HS-27A (cell line): ENCODE measurements around the gene JMJD1C.
"Not testable (repeated sequence)": the region's sequence is repeated elsewhere in the genome, so short reads cannot be mapped to it uniquely, and the experiment has no call there.

ENCODE experiments used
- DNase-seq: peaks from one replicate; pipeline ENCODE4 v3.0.0-alpha.2; 2012; ENCODE audit warnings: low read depth, missing footprints

JMJD1C gene

GRCh38 chr10:63363951-63364350 is 101.8 kb downstream of the JMJD1C start:
- DNase-seq, result no peak

DNA sequence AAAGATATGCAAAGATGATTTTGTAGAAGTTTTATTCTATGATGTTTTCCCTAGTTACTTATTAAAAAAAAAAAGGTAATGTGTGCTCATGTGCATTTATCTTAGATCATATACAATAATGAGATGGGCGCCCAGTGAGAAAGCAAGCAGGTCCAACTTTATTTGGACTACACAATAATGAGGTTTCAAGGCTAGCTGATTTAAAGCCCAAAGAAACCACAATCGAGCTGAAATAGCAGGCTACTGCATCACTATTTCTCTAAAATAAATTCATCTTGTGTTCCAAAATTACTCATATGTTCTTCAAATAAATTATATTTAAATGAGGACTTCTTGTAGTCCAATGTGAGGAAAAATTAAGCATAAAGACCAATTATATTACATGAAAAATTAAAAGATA is 110.1 kb downstream of the JMJD1C start:
- DNase-seq, result no peak

- DNase-seq, result no peak
Observed at GRCh38 chr10:63352976-63353375, 112.8 kb downstream of the JMJD1C start.

DNA sequence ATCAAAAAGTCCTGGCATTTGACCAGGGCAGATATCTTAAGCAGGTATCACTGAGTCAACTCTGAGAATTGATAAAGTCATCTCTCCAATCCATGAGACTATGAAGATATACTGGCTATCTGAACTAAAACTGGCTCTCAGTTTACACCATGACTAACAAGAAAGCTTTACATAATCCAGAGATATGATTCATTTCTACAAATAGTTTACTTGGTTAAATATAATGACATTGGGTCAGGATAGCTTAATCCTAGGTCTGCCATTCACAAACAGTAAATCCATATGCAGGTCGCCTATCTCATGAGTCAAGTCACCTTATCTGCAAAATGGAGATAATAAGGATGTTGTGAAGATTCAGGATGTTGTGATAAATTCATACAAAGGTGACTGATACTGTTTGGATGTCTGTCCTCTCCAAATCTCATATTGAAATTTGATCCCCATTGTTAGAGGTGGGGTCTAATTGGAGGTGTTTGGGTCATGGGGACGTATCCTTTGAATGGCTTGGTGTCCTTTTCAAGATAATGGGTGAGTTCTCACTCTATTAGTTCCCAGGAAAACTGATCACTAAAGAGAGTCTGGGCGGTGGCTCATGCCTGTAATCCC is 117.4 kb downstream of the JMJD1C start:
- no peak for DNase-seq

DNA sequence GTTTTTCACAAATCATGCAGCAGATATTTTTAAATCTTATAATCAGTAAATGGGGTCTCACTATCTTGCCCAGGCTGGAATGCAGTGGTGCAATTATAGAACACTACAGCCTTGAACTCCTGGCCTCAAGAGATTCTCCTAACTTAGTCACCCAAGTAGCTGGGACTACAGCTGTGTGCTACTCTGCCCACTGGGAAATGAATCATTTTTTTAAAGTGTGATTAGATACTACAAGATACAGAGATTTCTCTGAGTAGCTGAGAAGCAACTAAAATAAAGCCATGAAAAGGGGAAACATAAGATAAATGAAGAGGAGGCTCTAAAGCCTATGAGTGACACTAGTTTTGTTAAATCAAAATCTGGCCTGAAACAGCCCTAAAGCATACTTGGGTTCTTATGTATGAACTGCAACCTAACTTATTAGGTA is 119.7 kb downstream of the JMJD1C start:
- no peak for DNase-seq

DNA sequence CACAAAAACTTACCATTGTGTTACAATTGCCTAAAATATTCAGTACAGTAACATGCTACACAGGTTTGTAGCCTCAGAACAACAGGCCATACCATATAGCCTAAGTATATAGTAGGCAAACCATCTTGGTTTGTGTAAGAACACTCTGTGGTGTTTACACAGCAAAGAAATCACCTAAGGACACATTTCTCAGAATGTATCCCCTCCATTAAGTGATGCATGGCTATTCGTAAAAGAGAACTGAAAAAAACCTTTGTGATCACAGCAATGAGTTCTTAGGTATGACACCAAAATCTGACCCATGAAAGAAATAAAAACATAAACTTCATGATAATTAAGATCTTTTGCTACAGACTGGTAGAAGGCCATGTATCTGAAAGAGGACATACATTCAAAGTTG is 121.5 kb downstream of the JMJD1C start:
- no peak for DNase-seq

- DNase-seq, result no peak
Observed at GRCh38 chr10:63343476-63343875, 122.3 kb downstream of the JMJD1C start.

- not testable (repeated sequence) for DNase-seq
Observed at GRCh38 chr10:63339640-63340039, 126.1 kb downstream of the JMJD1C start.

DNA sequence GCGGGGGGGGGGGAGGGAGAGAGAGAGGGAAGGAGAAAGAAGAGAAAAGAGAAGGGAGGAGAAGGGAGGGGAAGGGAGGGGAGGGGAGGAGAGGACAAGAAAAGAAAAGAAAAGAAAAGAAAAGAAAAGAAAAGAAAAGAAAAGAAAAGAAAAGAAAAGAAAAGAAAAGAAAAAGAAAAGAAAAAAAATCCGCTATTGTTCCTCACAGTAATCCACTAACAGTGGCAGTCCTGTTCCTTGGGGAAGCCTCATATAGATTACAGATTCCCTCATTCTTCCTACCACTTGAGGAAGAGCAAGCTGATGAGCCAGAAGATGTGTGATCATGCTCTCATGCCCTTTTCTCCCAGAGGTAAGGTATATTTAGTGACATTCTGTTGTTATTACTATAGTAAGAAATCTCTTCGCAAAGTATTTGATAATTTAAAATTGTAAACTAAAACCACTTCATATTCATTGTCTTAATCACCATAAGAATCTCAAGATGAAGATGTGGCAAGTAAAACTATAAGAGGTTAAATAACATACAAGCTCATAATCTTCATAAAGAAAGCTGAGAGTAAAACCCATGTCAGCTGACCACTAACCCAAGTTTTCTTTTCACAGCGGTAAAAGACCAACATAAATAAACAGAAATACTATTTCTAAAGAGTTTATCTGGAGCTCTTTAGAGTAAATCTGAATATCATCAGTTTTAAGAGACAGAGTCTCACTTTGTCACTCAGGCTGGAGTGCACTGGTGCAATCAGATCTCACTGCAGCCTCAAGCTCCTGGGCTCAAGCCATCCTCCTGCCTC is 128.1 kb downstream of the JMJD1C start:
- DNase-seq, result no peak

DNA sequence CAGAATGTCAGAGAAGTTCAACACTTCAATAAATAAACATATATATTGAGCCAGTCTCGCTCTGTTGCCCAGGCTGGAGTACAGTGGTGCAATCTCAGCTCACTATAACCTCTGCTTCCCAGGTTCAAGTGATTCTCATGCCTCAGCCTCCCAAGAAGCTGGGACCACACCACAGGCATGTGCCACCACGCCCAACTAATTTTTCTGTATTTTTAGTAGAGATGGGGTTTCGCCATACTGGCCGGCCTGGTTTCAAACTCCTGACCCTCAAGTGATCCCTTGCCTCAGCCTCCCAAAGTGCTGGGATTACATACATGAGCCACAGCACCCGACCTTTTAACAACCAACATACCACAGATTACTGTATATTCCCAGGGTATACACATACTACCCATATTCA is 134.2 kb downstream of the JMJD1C start:
- no peak for DNase-seq

- no peak for DNase-seq
Observed at GRCh38 chr10:63324495-63324854, 141.3 kb downstream of the JMJD1C start.

DNA sequence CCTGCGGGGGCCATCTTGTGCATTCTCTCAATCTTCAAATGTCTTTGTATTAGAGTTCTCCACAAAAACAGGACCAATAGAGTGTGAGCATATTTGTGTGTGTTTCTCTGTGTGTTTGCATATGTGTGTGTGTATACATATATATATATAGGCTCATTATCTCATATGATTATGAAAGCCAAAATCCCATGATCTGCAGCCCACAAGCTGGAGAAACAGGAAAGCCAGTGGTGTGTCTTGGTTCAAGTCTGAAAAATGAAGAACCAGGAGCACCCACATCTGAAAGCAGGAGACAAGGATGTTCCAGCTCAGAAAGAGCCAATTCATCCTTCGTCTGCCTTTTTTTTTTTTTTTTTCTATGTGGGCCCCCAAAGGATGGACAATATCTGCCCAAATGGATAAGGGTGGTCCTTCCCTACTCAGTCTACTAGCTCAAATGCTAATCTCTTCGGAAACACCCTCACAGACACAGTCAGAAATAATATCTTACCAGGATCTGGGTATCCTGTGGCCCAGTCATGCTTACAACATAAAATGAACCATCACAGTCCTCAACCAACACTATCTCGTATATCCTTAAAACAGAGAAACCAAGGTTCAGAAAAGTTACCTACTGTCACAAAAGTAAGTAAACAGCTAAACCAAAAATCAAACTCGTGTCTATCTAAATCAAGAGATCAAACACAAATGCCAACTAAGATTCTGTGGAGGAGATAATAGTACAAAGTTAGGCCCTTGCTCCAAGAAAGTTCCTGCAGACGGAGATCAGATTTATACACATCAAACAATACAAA is 141.9 kb downstream of the JMJD1C start:
- DNase-seq, result no peak

DNA sequence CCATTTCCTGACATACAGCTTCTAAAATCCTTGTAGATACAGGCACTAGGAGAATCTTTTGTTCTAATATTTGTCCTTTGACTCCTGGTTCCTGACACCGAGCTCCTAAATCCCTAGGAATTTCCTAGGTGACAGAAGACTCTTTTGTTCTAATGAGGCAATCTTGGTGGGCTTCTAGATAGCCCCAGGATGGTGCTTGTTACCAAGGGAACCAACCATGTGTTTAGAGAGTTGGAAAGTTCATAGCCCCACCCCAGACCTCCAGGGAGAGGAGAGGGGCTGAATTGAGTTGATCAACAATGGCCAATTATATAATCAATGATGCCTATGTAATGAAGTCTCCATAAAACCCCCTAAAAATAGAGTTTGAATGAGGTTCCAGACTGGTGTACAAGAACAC is 145.1 kb downstream of the JMJD1C start:
- DNase-seq, result no peak

DNA sequence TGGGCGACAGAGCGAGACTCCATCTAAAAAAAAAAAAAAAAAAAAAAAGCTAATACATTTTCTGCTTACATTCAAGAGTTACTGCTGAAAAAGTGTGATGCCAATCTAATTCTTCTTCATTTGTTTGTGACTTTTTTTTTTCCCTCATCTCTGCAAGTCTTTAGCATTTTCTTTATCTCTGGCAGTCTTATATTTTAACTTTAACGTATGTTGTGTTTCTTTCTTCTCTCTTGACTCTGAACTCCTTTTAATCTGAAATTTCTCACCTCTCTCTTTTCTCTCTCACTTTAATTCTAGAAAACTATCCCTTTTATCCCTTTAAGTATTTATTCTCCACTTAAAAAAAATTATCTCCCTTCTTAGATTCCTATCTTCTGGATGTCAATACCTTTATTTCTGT is 146.5 kb downstream of the JMJD1C start:
- no peak for DNase-seq

GRCh38 chr10:63318491-63318890 is 147.3 kb downstream of the JMJD1C start:
- DNase-seq, result no peak

DNA sequence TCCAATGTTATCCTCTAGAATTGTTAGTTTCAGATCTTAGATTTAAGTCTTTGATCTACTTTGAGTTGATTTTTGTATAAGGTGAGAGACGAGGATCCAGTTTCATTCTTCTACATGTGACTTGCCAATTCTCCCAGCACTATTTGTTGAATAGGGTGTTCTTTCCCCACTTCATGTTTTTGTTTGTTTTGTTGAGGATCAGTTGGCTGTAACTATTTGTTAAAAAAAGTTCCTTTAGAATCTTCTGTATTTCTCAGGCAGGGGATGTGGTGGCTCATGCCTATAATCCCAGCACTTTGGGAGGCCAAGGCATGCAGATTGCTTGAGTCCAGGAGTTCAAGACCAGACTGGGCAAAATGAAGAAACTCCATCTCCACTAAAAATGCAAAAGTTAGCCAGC is 151.8 kb downstream of the JMJD1C start:
- no peak for DNase-seq

GRCh38 chr10:63313066-63313717 is 152.6 kb downstream of the JMJD1C start:
- DNase-seq, result no peak

- no peak for DNase-seq
Observed at GRCh38 chr10:63308628-63309027, 157.1 kb downstream of the JMJD1C start.

DNA sequence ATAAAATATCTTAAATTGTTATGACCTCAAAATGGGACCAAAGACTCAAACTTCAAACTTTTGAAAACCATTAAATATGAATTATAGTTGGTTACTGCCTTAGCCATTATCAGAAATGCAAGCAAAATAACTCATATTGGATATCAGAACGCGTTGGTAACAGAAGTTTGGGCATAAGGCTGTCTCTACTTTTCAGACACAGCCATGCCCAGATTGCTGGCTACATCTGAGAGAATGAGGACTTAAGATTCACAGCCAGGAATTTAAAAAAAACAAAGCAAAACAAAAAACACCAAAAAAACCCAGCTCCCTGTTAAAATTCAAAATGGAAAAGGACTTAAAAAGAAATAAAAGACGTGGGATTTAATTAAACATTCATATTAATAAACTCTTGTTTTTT is 161.6 kb downstream of the JMJD1C start:
- no peak for DNase-seq

DNA sequence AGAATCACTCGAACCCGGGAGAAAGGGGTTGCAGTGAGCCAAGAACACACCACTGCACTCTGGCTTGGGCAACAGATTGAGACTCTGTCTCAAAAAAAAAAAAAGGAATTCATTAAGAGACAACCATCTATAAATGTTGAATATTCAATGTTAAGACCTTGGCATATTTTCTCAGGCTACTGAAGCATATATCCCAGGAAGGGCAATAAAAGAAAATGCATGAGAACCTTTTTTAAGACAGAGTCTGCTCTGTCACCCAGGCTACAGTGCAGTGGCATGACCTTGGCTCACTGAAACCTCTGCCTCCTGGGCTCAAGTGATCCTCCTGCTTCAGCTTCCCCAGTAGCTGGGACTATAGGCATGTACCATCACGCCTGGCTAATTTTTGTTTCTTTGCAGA is 165.0 kb downstream of the JMJD1C start:
- no peak for DNase-seq

- no peak for DNase-seq
Observed at GRCh38 chr10:63297941-63298340, 167.8 kb downstream of the JMJD1C start.

GRCh38 chr10:63294781-63295180 is 171.0 kb downstream of the JMJD1C start:
- no peak for DNase-seq

DNA sequence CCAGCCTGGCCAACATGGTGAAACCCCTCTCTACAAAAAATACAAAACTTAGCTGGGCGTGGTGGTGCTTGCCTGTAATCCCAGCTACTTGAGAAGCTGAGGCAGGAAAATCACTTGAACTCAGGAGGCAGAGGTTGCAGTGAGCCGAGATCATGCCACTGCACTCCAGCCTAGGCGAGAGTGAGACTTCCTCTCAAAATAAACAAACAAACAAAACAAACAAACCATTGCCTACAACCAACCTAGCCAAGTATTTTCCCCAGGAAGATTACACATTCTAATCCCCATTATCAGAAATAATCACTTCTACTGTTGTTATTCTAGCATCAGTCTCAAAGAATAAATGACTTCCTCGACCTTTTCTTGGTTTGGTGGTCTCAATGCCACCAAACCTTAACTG is 172.9 kb downstream of the JMJD1C start:
- DNase-seq, result not testable (repeated sequence)
